GM12873 (cell line): Measurements from ENCODE around the gene TADA3.

Experiments used
- CTCF ChIP-seq: IDR thresholded peaks from 2 replicates; pipeline ENCODE4 v1.5.1; 2012; ENCODE audit warnings: low read depth, mild to moderate bottlenecking, moderate library complexity, low read length, control low read depth; ENCODE audit not compliant: insufficient read depth; ENCODE audit errors: missing control alignments

Gene TADA3

GRCh38 chr3:9754678-9755077, 37.6 kb downstream of the TADA3 start:
- no peak for TF ChIP-seq CTCF

- no peak for TF ChIP-seq CTCF
Measured at GRCh38 chr3:9750556-9751411, 41.5 kb downstream of the TADA3 start.

- no peak for TF ChIP-seq CTCF
Measured at GRCh38 chr3:9749645-9750555, 42.4 kb downstream of the TADA3 start, which contains the start of gene OGG1. Gene OGG1 (plus strand): TSS chr3:9749952. CDS start chr3:9750287, 335 bp downstream.

- TF ChIP-seq CTCF = no peak
Measured at GRCh38 chr3:9749296-9749644, 43.0 kb downstream of the TADA3 start.

- TF ChIP-seq CTCF = no peak
Measured at GRCh38 chr3:9748031-9748430, 44.2 kb downstream of the TADA3 start.

- no peak for TF ChIP-seq CTCF
Measured at GRCh38 chr3:9747267-9747666, 45.0 kb downstream of the TADA3 start.

GRCh38 chr3:9746330-9746729, 45.9 kb downstream of the TADA3 start:
- no peak for TF ChIP-seq CTCF
